Karpas-422 (cell line): ENCODE data around the gene INHBA. TPM values are rescaled to one million over a fixed set of nuclear protein-coding genes. Genes with fewer than 3 reads are reported as not detected.

Source experiments
- DNase-seq: peaks from one replicate; pipeline ENCODE4 v3.0.0-alpha.2; 2015
- H2AFZ ChIP-seq: fragments of 200-600 bp; sonication (generic); 2 replicates; pipeline ENCODE4 v1.6.1; 2014; ENCODE audit warnings: antibody characterized with exemption, low read length, mixed read lengths
- H3K27ac ChIP-seq: fragments of 200-600 bp; sonication (generic); 2 replicates; pipeline ENCODE4 v1.5.1; 2014; ENCODE audit warnings: mild to moderate bottlenecking, low read length, moderate library complexity
- H3K27me3 ChIP-seq: fragments of 200-600 bp; sonication (generic); 2 replicates; pipeline ENCODE4 v1.6.1; 2014; ENCODE audit warnings: low read length, mixed read lengths
- H3K36me3 ChIP-seq: fragments of 200-600 bp; sonication (generic); 2 replicates; pipeline ENCODE4 v1.6.1; 2014; ENCODE audit warnings: low read length, mixed read lengths; ENCODE audit not compliant: insufficient read depth
- H3K4me1 ChIP-seq: fragments of 200-600 bp; sonication (generic); 2 replicates; pipeline ENCODE4 v1.6.1; 2014; ENCODE audit warnings: mild to moderate bottlenecking, low read length, mixed read lengths
- H3K4me2 ChIP-seq: fragments of 200-600 bp; sonication (generic); 2 replicates; pipeline ENCODE4 v1.6.1; 2014; ENCODE audit warnings: low read length, low read depth, mild to moderate bottlenecking; ENCODE audit not compliant: poor library complexity, severe bottlenecking
- H3K4me3 ChIP-seq: fragments of 200-600 bp; sonication (generic); 2 replicates; pipeline ENCODE4 v1.5.1; 2014; ENCODE audit warnings: mild to moderate bottlenecking, antibody characterized with exemption, low read length, mixed read lengths
- H3K79me2 ChIP-seq: fragments of 200-600 bp; sonication (generic); 2 replicates; pipeline ENCODE4 v1.6.1; 2014; ENCODE audit warnings: mild to moderate bottlenecking, low read length, mixed read lengths
- H3K9ac ChIP-seq: fragments of 200-600 bp; sonication (generic); 2 replicates; pipeline ENCODE4 v1.6.0; 2014; ENCODE audit warnings: low read length
- H3K9me2 ChIP-seq: fragments of 200-600 bp; sonication (generic), shearing (Covaris generic); replicated peaks from 2 replicates; pipeline ENCODE4 v1.6.0; 2014; ENCODE audit warnings: mild to moderate bottlenecking, low read length, moderate library complexity; ENCODE audit not compliant: insufficient read depth
- H3K9me3 ChIP-seq: fragments of 300-700, 200-600 bp; sonication (generic); 2 replicates; pipeline ENCODE4 v1.6.1; 2014; ENCODE audit warnings: low read length, mixed read lengths
- H4K20me1 ChIP-seq: fragments of 200-600 bp; sonication (generic); 2 replicates; pipeline ENCODE4 v1.6.1; 2014; ENCODE audit warnings: mild to moderate bottlenecking, antibody characterized with exemption, low read length, low read depth; ENCODE audit not compliant: insufficient read depth
- total RNA-seq: library from RNA; depleted of rRNA; stranded (reverse); fragments of >200 nt; shearing (Covaris generic); gene quantifications from 2 replicates; pipeline ENCODE4 v1.2.3, GENCODE V29; 2014; ENCODE audit warnings: low replicate concordance

The INHBA gene
- total RNA-seq, 1 experiment from 2014 or later = not detected

DNA sequence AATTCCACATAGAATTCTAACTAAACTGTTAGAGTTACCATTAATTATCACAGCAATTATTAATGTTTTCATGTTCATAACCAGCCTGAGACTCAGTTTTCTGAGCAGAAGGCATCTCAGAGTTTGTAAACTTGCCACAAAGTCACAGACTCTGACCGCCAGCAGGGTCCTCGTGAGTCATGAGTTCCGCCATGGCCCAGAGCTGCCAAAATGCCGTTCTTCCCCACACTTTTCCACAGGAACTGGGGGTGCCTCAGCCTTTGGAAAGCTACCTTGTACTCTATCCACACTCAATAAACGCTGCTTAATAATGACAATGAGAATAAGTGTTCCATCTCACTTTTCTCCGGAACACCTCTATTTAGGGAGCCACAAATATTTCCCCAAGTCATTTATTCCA, 22.1 kb upstream of the INHBA start:
- H3K36me3 ChIP-seq = no peaks in the 10 kb centered on the region
- no peaks in the 10 kb centered on the region for H4K20me1 ChIP-seq
- no peaks in the 10 kb centered on the region for H3K9me2 ChIP-seq
- H2AFZ ChIP-seq = no peak overlapping the region
- DNase-seq = no peak
- no peak overlapping the region for H3K4me2 ChIP-seq
- H3K27ac ChIP-seq = no peak overlapping the region
- H3K4me1 ChIP-seq = no peaks in the 10 kb centered on the region
- no peaks in the 10 kb centered on the region for H3K79me2 ChIP-seq
- no peak overlapping the region for H3K4me3 ChIP-seq
- H3K9ac ChIP-seq = no peak overlapping the region
- H3K27me3 ChIP-seq = no peaks in the 10 kb centered on the region
- H3K9me3 ChIP-seq = no peaks in the 10 kb centered on the region

DNA sequence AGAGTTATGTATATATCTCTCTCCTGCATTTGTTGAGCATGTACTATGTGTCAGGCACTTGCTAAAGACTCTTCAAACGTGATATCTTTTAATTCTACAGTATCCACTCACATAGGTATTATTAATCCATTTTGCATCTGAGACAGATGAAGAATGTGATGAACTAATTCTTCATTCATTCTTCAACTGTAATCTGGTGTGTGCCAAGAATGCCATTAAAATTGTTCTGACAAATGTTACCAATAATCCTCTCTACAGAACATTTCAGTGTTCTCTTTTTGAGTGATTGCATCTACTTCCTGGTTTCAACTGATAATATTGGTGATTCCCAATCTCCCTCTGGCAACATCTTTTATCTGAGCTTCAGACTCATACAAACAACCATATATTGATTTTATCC, 18.0 kb upstream of the INHBA start:
- Histone ChIP-seq H3K9me2 (no peaks in the 10 kb centered on the region), H3K79me2 (no peaks in the 10 kb centered on the region), H4K20me1 (no peaks in the 10 kb centered on the region), H3K9ac (no peak overlapping the region), H3K4me1 (no peaks in the 10 kb centered on the region), H2AFZ (no peak overlapping the region), H3K4me2 (no peak overlapping the region), H3K36me3 (no peaks in the 10 kb centered on the region), H3K27me3 (no peaks in the 10 kb centered on the region), H3K4me3 (no peak overlapping the region), H3K27ac (no peak overlapping the region), H3K9me3 (no peaks in the 10 kb centered on the region)
- DNase-seq = no peak

GRCh38 chr7:41720046-41720445, 17.2 kb upstream of the INHBA start:
- no peak overlapping the region for H3K9ac ChIP-seq
- no peaks in the 10 kb centered on the region for H3K4me1 ChIP-seq
- no peaks in the 10 kb centered on the region for H3K9me2 ChIP-seq
- H3K4me2 ChIP-seq = no peak overlapping the region
- H4K20me1 ChIP-seq = no peaks in the 10 kb centered on the region
- no peaks in the 10 kb centered on the region for H3K27me3 ChIP-seq
- H3K36me3 ChIP-seq = no peaks in the 10 kb centered on the region
- H3K9me3 ChIP-seq = no peaks in the 10 kb centered on the region
- H2AFZ ChIP-seq = no peak overlapping the region
- H3K27ac ChIP-seq = no peak overlapping the region
- H3K4me3 ChIP-seq = no peak overlapping the region
- DNase-seq = no peak
- H3K79me2 ChIP-seq = no peaks in the 10 kb centered on the region

DNA sequence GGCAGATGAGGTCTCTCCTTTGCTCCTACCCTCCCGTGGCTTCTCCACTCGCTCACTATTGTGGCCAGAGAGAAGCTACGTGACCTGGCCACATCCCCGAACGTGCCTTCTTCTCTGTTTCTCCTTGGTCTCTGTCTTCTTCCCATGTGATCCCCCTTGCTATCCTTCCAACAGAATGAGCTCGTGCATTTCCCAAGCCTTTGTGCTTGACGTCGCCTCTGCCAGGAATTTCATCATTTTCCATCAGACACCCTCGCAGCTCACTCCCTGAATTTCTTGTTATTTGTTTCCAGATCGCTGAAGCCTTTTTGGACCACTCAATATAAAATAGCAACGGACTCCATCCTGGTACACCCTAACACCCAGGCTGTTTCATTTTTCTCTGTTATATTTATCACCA, 13.8 kb upstream of the INHBA start:
- no peaks in the 10 kb centered on the region for H3K79me2 ChIP-seq
- DNase-seq = no peak
- no peak overlapping the region for H3K4me2 ChIP-seq
- H3K9ac ChIP-seq = no peak overlapping the region
- no peaks in the 10 kb centered on the region for H3K9me2 ChIP-seq
- no peak overlapping the region for H3K27ac ChIP-seq
- H3K4me3 ChIP-seq = no peak overlapping the region
- H4K20me1 ChIP-seq = no peaks in the 10 kb centered on the region
- H2AFZ ChIP-seq = no peak overlapping the region
- no peaks in the 10 kb centered on the region for H3K27me3 ChIP-seq
- no peaks in the 10 kb centered on the region for H3K36me3 ChIP-seq
- no peaks in the 10 kb centered on the region for H3K9me3 ChIP-seq
- H3K4me1 ChIP-seq = no peaks in the 10 kb centered on the region

DNA sequence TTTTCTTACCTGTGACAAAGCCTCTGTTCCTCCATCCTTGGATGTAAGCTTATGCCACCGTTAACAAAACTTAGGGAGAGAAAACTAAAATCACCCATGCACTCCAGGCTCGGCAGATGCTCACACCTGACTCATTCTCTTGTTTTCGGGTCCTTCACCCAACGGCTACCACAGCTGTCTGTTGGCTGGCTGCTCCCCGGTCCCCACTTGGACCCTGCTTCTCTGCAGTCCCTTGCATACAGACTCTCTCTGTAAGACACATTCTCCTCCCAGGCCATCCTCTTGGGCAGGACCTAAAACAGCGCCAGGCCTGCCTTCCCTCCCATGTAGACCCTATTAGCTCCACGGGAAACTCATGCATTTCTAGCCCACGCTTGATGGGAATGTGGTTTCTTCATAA, 12.1 kb upstream of the INHBA start:
- Histone ChIP-seq H2AFZ (no peak overlapping the region), H3K9ac (no peak overlapping the region), H3K4me3 (no peak overlapping the region), H3K27me3 (no peaks in the 10 kb centered on the region), H3K4me1 (no peaks in the 10 kb centered on the region), H3K27ac (no peak overlapping the region), H3K36me3 (no peaks in the 10 kb centered on the region), H3K9me3 (no peaks in the 10 kb centered on the region), H3K9me2 (no peaks in the 10 kb centered on the region), H3K79me2 (no peaks in the 10 kb centered on the region), H4K20me1 (no peaks in the 10 kb centered on the region), H3K4me2 (no peak overlapping the region)
- DNase-seq = no peak

GRCh38 chr7:41711283-41712064, 8.6 kb upstream of the INHBA start:
- Histone ChIP-seq H3K4me2 (no peak overlapping the region), H4K20me1 (no peaks in the 10 kb centered on the region), H2AFZ (no peak overlapping the region), H3K36me3 (no peaks in the 10 kb centered on the region), H3K9me2 (no peaks in the 10 kb centered on the region), H3K4me1 (no peaks in the 10 kb centered on the region), H3K27me3 (no peaks in the 10 kb centered on the region), H3K79me2 (no peaks in the 10 kb centered on the region), H3K27ac (no peak overlapping the region), H3K9me3 (no peaks in the 10 kb centered on the region), H3K9ac (no peak overlapping the region), H3K4me3 (no peak overlapping the region)
- DNase-seq = peak; percentile 49

- no peaks in the 10 kb centered on the region for H4K20me1 ChIP-seq
- H3K36me3 ChIP-seq = no peaks in the 10 kb centered on the region
- H3K9ac ChIP-seq = no peak overlapping the region
- no peaks in the 10 kb centered on the region for H3K27me3 ChIP-seq
- H3K4me1 ChIP-seq = no peaks in the 10 kb centered on the region
- no peak overlapping the region for H3K4me2 ChIP-seq
- no peak overlapping the region for H2AFZ ChIP-seq
- no peak overlapping the region for H3K27ac ChIP-seq
- H3K9me2 ChIP-seq = no peaks in the 10 kb centered on the region
- no peaks in the 10 kb centered on the region for H3K79me2 ChIP-seq
- H3K9me3 ChIP-seq = no peaks in the 10 kb centered on the region
- DNase-seq = no peak
- H3K4me3 ChIP-seq = no peak overlapping the region
These were observed 7.9 kb upstream of the INHBA start for GRCh38 chr7:41710838-41711237.

DNA sequence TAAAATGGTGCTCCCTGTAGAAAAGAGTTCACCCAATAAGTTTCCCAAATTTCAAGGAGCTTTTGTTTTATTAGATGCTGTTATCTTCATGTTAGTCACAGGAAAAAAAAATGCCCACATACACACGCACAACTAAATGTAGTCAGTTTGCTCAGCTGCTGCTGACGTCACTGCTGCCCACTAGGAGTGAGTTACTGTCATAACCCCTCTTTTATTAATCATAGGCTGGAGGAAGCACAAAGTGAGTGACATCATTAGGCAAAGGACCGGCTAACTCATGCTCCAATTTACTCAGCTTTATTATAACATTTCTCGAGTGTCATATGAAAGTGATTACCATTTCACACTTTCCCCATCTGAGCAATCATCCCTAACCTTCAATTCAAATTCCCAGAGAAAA, 6.7 kb upstream of the INHBA start:
- Histone ChIP-seq H3K79me2 (no peaks in the 10 kb centered on the region), H2AFZ (no peak overlapping the region)

More for the DNA sequence above, 6.7 kb upstream of the INHBA start:
- Histone ChIP-seq H3K27me3 (no peaks in the 10 kb centered on the region), H3K9ac (no peak overlapping the region), H3K4me2 (no peak overlapping the region), H3K36me3 (no peaks in the 10 kb centered on the region), H3K9me2 (no peaks in the 10 kb centered on the region), H3K27ac (no peak overlapping the region), H3K4me1 (no peaks in the 10 kb centered on the region), H3K4me3 (no peak overlapping the region), H4K20me1 (no peaks in the 10 kb centered on the region), H3K9me3 (no peaks in the 10 kb centered on the region)
- no peak for DNase-seq
